CD4-positive, alpha-beta T cell (primary cell): Measurements from ENCODE around the gene LPGAT1. TPM values are rescaled to one million over a fixed set of nuclear protein-coding genes. Genes with fewer than 3 reads are reported as not detected.

Experiments used
- ATAC-seq: fragments of 200-7000 bp; cut with Tn5 transposase; one replicate; pipeline ENCODE4 v1.10.0; 2022; ENCODE audit warnings: mild to moderate bottlenecking; ENCODE audit not compliant: poor library complexity
- CTCF ChIA-PET: fragments of 350-600 bp; sonication (Branson Sonifier 250); formaldehyde crosslinking; loops from one replicate; lab custom pipeline; 2021; ENCODE audit warnings: antibody characterized with exemption, inconsistent platforms; lab: Charles Lee
- POLR2A ChIA-PET: fragments of 350-600 bp; sonication (Branson Sonifier 250); formaldehyde crosslinking; loops from one replicate; lab custom pipeline; 2021; ENCODE audit warnings: antibody characterized with exemption, inconsistent platforms; lab: Charles Lee
- DNase-seq, 14 experiments: peaks; one replicate each; pipeline ENCODE4 v3.0.0-alpha.2; 2013 to 2020; ENCODE audit warnings: mixed read lengths in 2 of 14
- H3K27ac ChIP-seq, 2 donors: one replicate each; pipeline versions ENCODE4 v1.5.1 to v1.7.0; 2013; ENCODE audit warnings: low read length in 2 of 2, low read depth in 1 of 2, mild to moderate bottlenecking in 1 of 2
- H3K27me3 ChIP-seq, 2 experiments: 1 replicate in 1 of 2; 2 replicates in 1 of 2; pipeline versions ENCODE4 v1.6.1 to v1.7.0; 2013; ENCODE audit warnings: low read length in 2 of 2, control low read depth in 1 of 2, mild to moderate bottlenecking in 1 of 2, moderate library complexity in 1 of 2; ENCODE audit not compliant: insufficient read depth in 2 of 2, control insufficient read depth in 1 of 2
- H3K36me3 ChIP-seq: one replicate; pipeline ENCODE4 v1.6.1; 2013; ENCODE audit warnings: low read length, control low read depth; ENCODE audit not compliant: insufficient read depth
- H3K4me1 ChIP-seq: one replicate; pipeline ENCODE4 v1.6.1; 2013; ENCODE audit warnings: low read length, control low read depth; ENCODE audit not compliant: insufficient read depth
- H3K4me3 ChIP-seq: one replicate; pipeline ENCODE4 v1.5.1; 2013; ENCODE audit warnings: mild to moderate bottlenecking, low read length, moderate library complexity
- H3K9me3 ChIP-seq, 2 experiments: 1 replicate in 1 of 2; 2 replicates in 1 of 2; pipeline versions ENCODE4 v1.6.1 to v1.7.0; 2013; ENCODE audit warnings: low read length in 2 of 2, mild to moderate bottlenecking in 2 of 2, control low read depth in 1 of 2, moderate library complexity in 1 of 2; ENCODE audit not compliant: control insufficient read depth in 1 of 2, insufficient read depth in 1 of 2
- H3K27ac Mint-ChIP-seq: one replicate; pipeline ENCODE4 v1.8.0; 2020; ENCODE audit warnings: mixed read lengths
- H3K27me3 Mint-ChIP-seq: one replicate; pipeline ENCODE4 v1.8.0; 2021; ENCODE audit warnings: mixed read lengths
- H3K36me3 Mint-ChIP-seq: one replicate; pipeline ENCODE4 v1.8.0; 2021; ENCODE audit warnings: low read depth, mixed read lengths
- H3K4me1 Mint-ChIP-seq: one replicate; pipeline ENCODE4 v1.8.0; 2021; ENCODE audit warnings: low read depth, mixed read lengths
- H3K4me3 Mint-ChIP-seq: one replicate; pipeline ENCODE4 v1.8.0; 2020; ENCODE audit warnings: mild to moderate bottlenecking, mixed read lengths
- H3K9me3 Mint-ChIP-seq: one replicate; pipeline ENCODE4 v1.8.0; 2020; ENCODE audit warnings: mixed read lengths
- CTCF ChIP-seq: fragments of 200-600 bp; IDR thresholded peaks from one replicate; pipeline ENCODE4 v1.8.0; 2022; ENCODE audit warnings: antibody characterized with exemption, mild to moderate bottlenecking
- intact Hi-C, 2 experiments: fragments of 100-400 bp; cut with DNase I in 1 of 2; cut with micrococcal nuclease in 1 of 2; formaldehyde crosslinking; loops; one replicate each; pipeline versions ENCODE4 v1.15.1 to v1.9.0; 2023 to 2025; cut with DNase I, micrococcal nuclease
- total RNA-seq, 174 experiments: library from RNA in 2 of 174; stranded (reverse) in 2 of 174; gene quantifications; one replicate each; pipeline ENCODE4 v1.2.3 and lab custom pipeline; 2021 to 2026

Gene LPGAT1
- total RNA-seq, 2 experiments from 2014 or later = 14.0 to 14.4 TPM

- no peaks in the 10 kb centered on the region for H3K4me1 Mint-ChIP-seq
- intact Hi-C loops = no loop called here
- Histone ChIP-seq H3K4me1 (no peaks in the 10 kb centered on the region), H3K9me3 (peaks cover 4 to 5% of the 10 kb centered on the region in 2 experiments), H3K27ac (no peak overlapping the region), H3K4me3 (no peak overlapping the region), H3K36me3 (no peaks in the 10 kb centered on the region), H3K27me3 (peaks cover 0 to 2% of the 10 kb centered on the region in 2 experiments)
- H3K27ac Mint-ChIP-seq = no peak overlapping the region
- TF ChIP-seq CTCF = no peak
- peaks cover 4% of the 10 kb centered on the region for H3K36me3 Mint-ChIP-seq
- no peak for ATAC-seq
- POLR2A ChIA-PET = no interaction called here
- no peak overlapping the region for H3K4me3 Mint-ChIP-seq
- H3K9me3 Mint-ChIP-seq = peaks cover 9% of the 10 kb centered on the region
- DNase-seq = no peak
- CTCF ChIA-PET = no interaction called here
- peaks cover 20% of the 10 kb centered on the region for H3K27me3 Mint-ChIP-seq
These were observed 39.6 kb upstream of the LPGAT1 start for GRCh38 chr1:211870156-211870555.

- ChIA-PET POLR2A (no interaction called here), CTCF (no interaction called here)
- no peak overlapping the region for H3K4me3 Mint-ChIP-seq
- H3K9me3 ChIP-seq = peaks cover 0 to 4% of the 10 kb centered on the region in 2 experiments
- peaks cover 9% of the 10 kb centered on the region for H3K9me3 Mint-ChIP-seq
- no peaks in the 10 kb centered on the region for H3K27me3 ChIP-seq
- H3K4me3 ChIP-seq = no peak overlapping the region
- H3K27ac Mint-ChIP-seq = no peak overlapping the region
- peaks cover 4% of the 10 kb centered on the region for H3K27me3 Mint-ChIP-seq
- H3K27ac ChIP-seq = no peak overlapping the region
- no peaks in the 10 kb centered on the region for H3K4me1 ChIP-seq
- H3K36me3 ChIP-seq = no peaks in the 10 kb centered on the region
- H3K4me1 Mint-ChIP-seq = no peaks in the 10 kb centered on the region
- no peak for DNase-seq
- H3K36me3 Mint-ChIP-seq = peaks cover 4% of the 10 kb centered on the region
- no peak for ATAC-seq
- TF ChIP-seq CTCF = no peak
- intact Hi-C loops = no loop called here
These were observed 34.6 kb upstream of the LPGAT1 start for GRCh38 chr1:211865180-211865579.

GRCh38 chr1:211859405-211859804 is 28.8 kb upstream of the LPGAT1 start:
- Mint-ChIP-seq H3K27ac (no peak overlapping the region), H3K9me3 (peaks cover 3% of the 10 kb centered on the region), H3K4me1 (no peaks in the 10 kb centered on the region), H3K27me3 (peaks cover 13% of the 10 kb centered on the region), H3K36me3 (no peaks in the 10 kb centered on the region), H3K4me3 (no peak overlapping the region)
- DNase-seq (no peak), ATAC-seq (no peak)
- no peak overlapping the region for H3K4me3 ChIP-seq
- H3K4me1 ChIP-seq = no peaks in the 10 kb centered on the region
- peaks cover 0 to 4% of the 10 kb centered on the region in 2 experiments for H3K9me3 ChIP-seq
- intact Hi-C loops = no loop called here
- H3K27me3 ChIP-seq = no peaks in the 10 kb centered on the region
- no peak overlapping the region for H3K27ac ChIP-seq
- POLR2A ChIA-PET = no interaction called here
- TF ChIP-seq CTCF = no peak
- no peaks in the 10 kb centered on the region for H3K36me3 ChIP-seq
- CTCF ChIA-PET = no interaction called here
